Measurements from ENCODE around the gene TRIM40.

DNA sequence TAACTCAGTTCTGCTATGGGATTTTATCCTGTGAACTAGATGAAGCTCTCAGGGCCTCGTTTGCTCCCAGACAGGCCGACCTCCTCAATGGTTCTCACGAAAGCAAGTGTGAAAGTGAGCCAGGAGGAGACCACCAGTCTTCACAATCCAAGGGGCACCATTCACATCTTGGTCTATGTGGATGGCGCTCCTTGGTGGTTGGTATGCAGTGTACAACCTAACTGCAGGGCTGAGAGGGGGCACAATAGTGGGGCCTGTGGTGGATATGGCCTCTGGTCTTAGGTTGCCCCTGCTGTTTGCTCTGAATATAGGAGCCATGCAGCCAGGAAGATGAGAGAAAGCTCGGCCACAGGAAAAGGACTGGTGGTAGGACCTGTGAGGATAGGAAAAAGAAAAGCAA is 52.6 kb downstream of the TRIM40 start:
- TF ChIP-seq TAF1 (IDR thresholded peaks at IDR 0.05; ENCODE audit: low read depth, low read length) (no peak), POLR2A (IDR thresholded peaks at IDR 0.05; ENCODE audit: low read depth, low read length) (no peak), POU2F2 (IDR thresholded peaks at IDR 0.05; ENCODE audit: low read depth, low read length) (no peak), POLR2AphosphoS5 (IDR thresholded peaks at IDR 0.05; ENCODE audit: low read depth, low read length) (no peak), SPI1 (IDR thresholded peaks at IDR 0.05; ENCODE audit: low read depth, low read length) (no peak), PAX5 (IDR thresholded peaks at IDR 0.05; ENCODE audit: insufficient read depth, low read length, severe bottlenecking) (no peak)

Measured in GM12891 (cell line).